ENCODE data around the gene CDCP1.

Gene CDCP1, protein sequence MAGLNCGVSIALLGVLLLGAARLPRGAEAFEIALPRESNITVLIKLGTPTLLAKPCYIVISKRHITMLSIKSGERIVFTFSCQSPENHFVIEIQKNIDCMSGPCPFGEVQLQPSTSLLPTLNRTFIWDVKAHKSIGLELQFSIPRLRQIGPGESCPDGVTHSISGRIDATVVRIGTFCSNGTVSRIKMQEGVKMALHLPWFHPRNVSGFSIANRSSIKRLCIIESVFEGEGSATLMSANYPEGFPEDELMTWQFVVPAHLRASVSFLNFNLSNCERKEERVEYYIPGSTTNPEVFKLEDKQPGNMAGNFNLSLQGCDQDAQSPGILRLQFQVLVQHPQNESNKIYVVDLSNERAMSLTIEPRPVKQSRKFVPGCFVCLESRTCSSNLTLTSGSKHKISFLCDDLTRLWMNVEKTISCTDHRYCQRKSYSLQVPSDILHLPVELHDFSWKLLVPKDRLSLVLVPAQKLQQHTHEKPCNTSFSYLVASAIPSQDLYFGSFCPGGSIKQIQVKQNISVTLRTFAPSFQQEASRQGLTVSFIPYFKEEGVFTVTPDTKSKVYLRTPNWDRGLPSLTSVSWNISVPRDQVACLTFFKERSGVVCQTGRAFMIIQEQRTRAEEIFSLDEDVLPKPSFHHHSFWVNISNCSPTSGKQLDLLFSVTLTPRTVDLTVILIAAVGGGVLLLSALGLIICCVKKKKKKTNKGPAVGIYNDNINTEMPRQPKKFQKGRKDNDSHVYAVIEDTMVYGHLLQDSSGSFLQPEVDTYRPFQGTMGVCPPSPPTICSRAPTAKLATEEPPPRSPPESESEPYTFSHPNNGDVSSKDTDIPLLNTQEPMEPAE

DNA sequence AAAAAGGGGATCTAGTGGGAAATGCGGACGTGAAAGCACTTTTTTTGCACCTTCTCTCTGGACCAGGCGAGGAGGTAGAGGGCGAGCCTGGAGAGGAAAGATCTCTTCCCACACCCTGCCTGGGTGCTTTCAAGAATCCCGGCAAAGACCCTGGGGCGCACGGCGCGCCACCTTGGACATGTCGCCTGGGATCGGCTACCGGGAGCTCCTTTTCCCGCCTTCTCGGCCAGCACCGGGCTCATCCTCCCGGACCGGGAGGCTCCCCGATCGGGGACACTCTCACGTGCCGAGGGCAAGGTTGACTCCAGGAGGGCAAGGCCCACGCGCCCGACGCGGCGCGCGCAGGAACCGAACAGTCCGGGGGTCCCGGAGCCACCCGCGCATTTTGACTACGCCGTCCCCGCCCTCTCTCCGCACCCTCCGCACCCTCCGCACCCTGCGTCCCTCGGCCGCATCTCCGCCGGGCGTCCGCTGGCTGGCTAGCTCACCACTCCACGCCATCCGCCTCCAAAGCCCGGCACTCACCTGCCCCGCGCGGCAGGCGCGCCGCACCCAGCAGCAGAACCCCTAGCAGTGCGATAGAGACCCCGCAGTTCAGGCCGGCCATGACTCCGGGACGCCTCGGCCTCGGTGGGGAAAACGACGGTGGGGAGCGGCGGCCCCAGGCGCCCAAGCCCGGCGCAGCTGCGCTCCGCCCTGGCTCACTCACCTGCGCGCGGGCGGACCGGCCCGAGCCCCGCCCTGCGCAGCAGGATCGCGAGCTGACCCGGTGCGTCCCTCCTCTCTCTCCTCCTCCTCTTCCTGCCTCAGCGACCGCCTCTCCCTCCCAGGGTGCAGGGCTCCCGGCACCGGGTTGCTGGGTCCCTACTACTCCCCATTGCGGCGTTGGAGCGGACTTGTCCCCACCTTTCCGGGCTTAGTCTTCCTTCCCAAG, at the start of gene CDCP1:
CDCP1 (minus strand) TSS at position 698 of the 934 bp plus-strand sequence; CDS start at position 607, 91 bp downstream.
- DNase-seq (ENCODE audit: low read depth in 2 of 2) = no peak

DNA sequence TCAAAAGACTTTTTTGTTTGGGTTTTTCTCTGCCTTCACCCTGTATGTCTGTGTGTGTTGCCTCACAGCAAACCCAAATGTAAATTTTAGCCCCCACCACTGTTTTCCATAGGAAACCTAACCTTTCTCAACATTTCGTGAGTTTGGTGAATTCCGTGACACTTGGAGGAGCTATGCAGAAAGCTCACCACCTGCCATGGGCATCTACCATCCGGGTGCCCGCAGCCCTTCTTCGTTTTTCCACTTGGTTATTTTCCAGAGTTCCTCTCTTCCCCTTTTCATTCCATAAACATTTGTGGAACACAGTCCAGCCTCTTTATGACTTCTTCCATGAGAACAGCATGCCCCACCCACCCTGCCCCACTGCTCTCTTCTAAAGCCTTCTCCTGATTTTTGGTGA, 48.6 kb upstream of the CDCP1 start:
- DNase-seq (ENCODE audit: low read depth in 2 of 2) = no peak

DNA sequence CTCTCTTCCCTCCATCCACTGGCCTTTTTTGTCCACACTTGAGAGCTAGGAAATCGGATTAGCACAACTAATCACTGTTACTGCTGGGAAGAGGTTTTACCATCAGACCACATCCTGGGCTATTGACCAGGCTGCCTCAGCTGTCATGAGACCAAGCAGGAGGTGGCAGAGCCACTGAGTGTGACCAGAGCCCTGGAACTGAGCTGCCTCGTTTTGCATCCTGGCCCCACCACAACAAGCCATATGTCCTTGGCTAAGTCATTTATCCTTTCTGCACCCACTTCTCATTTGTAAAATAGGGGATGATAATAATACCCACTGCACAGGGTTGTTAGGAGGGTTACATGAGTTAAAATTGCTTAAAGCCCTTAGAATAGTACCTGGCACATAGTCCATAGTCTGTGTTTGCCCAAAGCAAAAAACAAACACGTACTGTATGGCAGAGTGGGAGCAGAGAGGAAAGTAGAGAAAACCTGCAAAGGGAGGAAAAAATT, 45.8 kb upstream of the CDCP1 start:
- no peak for DNase-seq (ENCODE audit: low read depth in 2 of 2)

DNA sequence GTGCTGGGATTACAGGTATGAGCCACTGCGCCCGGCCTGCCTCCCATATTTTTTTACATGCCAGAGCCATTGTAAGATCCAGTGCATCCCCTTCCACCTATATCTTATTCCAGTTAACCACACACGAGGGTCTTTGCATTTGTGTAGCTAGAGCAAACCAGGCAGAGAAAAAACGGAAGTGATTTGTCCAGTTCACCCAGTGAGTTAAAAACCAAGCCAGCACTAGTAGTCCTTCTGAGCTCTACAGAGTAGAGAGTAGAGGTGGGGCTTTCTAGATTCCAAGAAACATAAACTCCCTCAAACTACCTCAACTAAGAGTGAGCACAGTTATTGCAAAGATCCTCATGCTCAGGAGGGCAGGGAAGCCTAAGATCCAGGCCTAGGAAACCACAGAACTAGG, 45.2 kb upstream of the CDCP1 start:
- no peak for DNase-seq (ENCODE audit: low read depth in 2 of 2)

DNA sequence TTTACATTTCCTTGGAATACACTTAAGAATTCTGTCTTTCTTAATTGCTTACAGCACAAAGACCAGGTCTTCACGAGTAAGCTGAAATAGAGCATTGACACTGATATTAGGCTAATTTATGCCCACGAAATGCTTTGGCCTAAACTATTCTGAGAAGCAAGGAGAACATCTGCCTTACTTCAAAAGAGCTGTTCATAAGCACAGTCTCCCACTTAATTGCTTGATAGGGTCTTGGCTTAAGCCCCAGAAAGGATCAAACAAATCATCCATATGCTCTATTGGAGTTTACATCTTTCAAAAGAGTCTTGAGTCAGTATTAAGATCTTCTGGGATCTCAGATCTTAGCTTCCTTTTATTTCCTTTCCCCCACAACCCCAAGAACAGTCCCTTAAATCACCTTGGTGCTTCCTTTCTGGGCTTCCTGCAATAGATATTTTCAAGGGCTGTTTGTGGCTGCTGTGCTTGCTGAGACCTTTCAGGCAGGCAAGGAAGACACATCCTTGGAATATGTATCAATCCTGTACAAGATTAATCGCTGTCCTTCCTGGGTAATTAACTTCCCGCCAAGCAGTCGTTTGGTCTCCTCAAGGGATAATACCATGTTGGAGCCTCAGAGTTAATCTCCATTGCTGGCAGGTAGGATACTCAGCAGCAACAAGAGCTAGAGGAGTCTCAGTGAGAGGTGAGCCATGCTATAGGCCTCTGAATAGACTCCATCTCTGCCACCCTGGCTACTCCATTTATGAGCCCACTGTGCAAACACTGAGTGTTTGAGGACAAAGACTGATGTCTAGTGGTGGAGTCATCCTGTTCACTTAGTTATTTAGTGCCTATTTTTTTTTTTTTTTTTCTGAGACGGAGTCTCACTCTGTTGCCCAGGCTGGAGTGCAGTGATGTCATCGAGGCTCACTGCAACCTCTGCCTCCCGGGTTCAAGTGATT, 42.8 kb upstream of the CDCP1 start:
- DNase-seq (ENCODE audit: low read depth in 2 of 2) = no peak

DNA sequence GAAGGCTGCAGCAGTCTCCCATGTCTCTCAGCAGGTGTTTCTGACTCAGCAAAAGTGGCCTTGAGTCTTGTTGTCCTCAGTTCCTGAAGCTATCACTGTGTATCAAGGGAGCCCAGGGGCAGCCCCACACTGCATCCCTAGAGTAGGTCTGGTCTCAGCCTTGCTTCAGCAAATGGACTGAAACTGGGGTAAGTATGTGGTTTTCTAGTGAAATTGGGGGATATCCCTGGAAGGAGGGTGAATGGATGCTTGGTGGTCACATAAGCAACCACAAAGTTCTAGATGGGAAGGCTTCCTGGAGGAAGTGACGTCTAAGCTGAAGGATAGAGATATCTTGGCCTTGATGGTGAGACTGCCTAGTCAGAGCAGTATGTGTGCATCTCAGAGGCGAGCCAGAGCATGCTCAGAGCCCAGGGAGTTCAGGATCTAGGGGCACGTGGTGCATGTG, 41.5 kb upstream of the CDCP1 start:
- no peak for DNase-seq (ENCODE audit: low read depth in 2 of 2)

DNA sequence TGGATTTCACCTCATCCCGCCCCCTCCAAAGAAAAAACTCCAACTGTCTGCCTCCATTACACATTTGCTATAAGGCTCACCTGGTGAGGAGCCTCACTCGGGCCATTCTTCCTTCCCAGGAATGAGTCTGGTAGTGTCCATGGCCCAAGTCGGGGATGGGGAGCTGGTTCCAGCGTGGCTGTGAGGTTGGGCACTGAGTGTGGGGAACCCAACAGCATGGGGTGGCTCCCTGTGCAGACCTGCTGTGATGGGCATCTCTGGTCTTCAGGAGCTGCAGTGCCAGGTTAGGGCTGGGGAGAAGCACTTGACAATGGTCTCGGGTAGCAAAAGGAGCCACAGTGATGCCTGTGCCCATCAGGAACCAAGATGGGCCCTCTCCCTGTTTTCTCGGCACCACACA, 40.7 kb upstream of the CDCP1 start:
- no peak for DNase-seq (ENCODE audit: low read depth in 2 of 2)

DNA sequence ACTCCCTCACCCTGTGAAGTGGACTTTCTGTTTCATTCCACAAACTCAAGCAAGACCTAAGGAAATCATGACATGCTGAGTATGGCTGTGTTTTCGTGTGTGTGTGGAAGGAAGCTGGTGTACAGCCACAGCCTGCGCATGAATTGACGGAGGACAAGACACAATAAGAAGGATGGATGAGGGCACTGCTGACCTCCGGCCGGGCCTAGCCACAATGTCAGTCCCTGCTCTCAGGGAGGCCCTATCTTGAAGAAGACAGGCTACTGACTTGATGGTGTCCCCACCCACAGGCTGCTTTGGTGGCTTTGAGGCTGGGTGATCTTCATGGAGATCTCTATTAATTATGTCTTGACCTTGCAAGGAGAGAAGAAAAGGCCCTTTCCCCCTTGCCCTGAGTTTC, 39.3 kb upstream of the CDCP1 start:
- no peak for DNase-seq (ENCODE audit: low read depth in 2 of 2)

DNA sequence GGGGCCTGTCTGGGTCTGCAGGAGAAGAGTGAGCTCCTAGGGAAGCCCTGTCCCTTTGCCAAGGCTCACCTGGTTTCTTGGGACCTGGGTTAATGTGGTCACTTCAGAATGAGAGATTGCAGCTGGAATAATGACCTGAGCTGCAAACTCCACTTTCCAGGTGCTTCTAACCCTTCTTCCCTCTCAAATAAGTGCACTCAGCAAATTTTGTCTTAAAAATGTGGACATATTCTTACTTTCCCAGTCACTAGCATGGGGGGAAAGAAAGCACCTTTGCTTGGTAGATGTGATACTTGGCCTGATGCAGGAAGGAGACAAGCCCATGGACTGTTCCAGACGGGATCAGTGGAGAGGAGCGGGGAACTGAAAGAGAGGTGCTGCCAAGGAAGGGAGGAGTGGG, 38.9 kb upstream of the CDCP1 start:
- no peak for DNase-seq (ENCODE audit: low read depth in 2 of 2)

DNA sequence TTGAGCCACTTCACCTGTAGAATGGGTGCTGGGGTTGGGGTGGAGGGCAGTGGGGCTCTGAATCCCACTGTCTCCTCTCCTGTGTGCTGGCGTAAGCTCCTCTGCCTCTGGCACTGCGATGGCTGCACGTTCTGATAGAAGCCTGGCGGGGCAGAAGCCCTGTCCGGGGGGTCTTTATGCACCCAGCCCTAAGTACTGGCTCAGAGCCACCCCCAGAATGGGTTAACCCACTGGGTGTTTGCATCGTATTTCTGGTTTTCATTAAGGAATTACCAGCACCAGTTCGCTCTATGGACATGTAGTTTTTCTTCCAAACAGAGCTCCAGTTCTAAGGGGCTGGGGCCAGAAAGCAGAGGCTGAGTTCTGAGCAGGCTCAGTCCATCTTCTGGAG, 37.7 kb upstream of the CDCP1 start:
- DNase-seq (ENCODE audit: low read depth in 2 of 2) = no peak

DNA sequence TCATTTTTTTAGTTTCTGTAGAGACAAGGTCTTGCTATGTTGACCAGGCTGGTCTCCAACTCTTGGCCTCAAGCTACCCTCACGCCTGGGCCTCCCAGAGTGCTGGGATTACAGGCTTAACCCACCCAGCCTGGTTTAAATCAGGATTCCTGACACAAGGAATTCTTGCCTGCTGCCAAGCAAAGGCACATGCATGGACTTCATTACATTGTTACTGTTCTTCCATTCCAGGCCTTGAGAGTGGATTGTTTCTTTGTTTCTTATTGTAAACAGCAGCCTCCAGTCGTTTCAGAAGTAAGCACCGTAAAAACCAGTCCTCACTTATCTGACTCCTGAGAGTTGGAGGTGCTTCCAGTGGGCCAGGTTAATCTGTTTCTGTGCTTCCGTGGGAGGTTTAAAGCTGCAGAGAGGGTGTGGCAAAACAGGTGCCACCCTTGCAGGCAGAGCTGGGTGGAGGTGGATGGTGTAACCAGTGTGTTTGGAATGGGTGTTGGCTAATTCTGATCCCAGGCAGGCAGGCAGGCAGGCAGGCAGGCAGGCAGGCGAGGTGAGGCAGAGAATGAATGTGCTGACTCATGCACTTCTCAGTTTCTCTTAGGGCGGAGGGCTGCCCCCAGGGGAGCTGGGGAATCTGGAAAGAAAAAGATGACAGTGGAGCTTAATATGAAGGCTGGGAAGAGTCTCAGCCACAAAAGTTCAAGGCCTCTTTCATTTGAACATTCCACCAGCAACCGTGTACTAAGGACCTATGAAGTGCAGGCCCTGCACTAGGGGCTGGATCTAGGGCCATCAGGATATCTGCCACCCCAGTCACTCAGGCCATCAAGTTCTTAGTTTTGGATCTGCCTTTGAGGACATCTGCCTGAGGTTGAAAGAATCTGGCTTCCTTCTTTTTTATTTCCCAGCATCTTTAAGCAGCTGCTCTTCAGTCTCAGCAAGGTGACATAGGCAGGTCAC, 37.0 kb upstream of the CDCP1 start:
- no peak for DNase-seq (ENCODE audit: low read depth in 2 of 2)

DNA sequence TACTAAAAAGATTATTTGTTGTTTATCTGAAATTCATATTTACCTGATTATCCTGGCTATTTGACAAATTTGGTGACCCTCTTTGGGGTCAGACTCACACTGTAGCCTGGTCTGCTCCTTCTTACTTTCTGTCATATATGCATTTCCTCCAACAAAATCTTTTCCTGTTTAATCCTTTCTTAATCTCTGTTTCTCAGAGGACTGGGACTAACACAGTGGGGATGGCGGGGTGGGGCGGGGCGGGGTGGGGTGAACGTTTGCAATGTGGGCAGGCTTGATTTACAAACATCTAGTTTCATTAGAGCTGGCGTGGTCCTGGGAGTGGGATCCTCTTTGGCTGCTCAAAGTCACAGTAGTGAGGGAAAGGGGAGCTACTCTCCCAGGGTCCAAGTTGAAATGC, 35.3 kb upstream of the CDCP1 start:
- DNase-seq (ENCODE audit: low read depth in 2 of 2) = no peak

DNA sequence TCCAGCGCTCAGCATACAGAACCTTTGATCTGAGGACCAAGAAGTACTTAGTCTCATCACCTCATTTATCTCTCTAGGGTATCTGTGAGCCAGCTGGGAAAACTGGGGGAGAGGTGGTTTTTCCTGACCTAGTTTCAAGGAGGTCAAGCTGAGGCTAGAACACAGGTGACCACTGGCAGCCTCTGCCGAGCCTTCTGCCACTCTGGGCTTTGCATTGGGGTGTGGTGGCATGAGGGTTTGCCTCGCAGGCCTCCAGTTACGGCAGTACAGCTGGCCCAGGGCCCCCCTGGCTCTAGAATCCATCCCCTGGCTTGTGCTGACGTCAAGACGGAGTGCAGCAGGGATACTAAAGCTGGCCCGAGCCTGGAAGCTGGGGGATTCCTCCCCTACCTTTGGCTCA, 34.7 kb upstream of the CDCP1 start:
- DNase-seq (ENCODE audit: low read depth in 2 of 2) = no peak

DNA sequence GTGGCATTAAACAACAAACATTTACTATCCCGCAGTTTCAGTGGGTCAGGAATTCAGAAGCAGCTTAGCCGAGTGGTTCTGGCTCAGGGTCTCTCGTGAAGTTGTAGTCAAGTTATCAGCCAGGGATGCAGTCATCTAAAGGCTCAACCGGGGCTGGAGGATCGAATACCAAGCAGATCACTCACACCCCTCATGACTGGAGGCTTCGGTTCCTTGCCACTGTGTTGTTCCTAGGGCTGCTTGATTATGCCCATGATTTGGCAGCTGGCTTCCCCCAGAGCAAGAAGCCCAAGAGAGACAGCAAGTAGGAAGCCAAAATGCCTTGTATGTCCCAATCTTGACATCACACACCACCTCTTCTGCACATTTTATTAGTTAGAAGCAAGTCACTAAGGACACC, 33.9 kb upstream of the CDCP1 start:
- no peak for DNase-seq (ENCODE audit: low read depth in 2 of 2)

DNA sequence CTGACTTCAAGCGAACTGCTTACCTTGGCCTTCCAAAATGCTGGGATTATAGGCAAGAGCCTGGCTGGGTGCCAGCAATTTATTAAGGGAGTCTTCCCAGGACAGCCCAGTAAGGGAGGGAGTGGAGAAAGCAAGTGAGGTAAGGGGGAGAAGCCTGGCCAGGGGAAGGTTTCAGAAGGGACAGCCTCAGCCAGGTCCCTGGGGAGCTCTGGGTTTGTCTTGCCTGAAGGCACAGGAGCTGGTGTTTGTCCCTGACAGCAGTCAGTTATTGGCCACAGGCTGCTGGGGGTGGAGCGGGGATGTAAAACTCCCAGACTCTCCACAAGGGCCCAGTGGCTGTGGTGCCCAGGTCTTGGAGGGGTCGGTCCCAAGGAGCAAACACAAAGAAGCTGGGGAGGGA, 33.0 kb upstream of the CDCP1 start:
- DNase-seq (ENCODE audit: low read depth in 2 of 2) = no peak

DNA sequence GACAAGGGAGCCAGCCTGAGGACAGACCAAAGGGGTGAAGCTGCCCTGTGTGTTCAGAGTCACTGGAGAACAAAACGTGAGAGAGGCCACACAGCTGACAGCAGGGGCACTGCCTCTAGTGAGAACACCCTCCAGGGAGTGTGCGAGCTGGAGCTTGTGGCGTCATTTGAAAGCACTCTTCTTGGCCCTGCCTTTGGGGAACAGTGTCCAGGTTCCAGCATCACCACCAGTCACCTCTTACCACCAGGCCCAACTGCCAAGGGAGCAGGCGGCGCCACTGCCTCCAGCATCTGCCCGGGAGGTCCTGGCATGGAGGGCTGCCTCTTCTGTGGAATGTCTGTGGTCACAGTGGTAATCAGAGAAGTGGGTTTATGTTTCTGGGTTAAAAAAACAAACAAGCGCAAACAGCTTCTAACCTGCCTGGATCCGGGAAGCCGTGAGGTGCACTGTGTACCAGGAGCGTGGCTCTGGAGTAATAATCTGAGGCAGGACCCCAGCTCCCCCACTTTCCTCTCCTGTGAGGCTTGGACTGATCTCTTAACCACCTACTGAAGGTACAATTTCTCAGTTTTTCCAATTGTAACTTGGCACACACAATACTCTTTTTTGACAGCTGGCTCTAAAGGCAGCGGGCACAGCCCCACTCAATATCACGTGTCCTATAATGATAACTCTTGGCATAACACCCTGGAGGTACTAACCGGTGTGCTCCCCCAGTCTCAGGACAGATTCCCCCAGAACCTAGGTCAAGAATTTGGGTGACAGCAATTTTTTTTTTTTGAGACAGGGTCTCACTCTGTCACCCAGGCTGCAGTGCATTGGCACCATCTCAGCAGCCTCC, 32.2 kb upstream of the CDCP1 start:
- DNase-seq (ENCODE audit: low read depth in 2 of 2) = no peak

DNA sequence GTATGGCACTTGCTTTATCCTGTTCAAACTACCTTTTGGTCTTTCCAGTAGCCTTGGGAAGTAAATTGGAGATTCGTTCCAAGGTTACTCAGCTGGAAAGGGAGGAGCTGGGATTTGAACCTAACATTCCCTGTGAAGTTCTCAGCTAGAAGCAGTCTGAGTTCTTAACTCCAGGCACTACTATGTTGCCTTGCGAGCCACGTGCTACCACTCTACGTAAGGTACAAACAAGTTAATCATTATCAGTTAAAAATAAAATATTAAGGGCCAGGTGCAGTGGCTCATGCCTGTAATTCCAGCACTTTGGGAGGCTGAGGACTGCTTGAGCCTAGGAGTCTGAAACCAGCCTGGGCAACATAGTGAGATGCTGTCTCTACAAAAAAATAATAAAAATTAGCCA, 30.7 kb upstream of the CDCP1 start:
- DNase-seq (ENCODE audit: low read depth in 2 of 2) = no peak

DNA sequence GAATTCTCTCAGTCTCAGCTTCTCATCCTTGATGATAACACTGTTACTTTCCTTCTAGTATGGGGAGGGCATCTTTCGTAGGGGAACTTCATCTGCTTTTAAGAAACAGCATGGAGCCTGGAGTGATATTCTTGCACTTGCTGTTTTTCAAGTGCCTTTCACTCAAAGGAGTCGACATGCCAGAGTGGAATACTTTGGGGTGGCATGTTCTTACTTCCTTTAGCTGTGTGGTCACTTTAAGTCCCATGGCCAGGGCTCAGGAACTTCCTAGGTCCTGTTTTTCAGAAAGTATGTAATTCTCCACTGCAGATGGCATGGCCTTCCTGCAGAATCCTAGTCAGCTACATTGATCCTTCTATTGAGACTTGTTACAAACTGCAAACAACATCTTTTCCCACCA, 28.1 kb upstream of the CDCP1 start:
- DNase-seq (ENCODE audit: low read depth in 2 of 2) = no peak

DNA sequence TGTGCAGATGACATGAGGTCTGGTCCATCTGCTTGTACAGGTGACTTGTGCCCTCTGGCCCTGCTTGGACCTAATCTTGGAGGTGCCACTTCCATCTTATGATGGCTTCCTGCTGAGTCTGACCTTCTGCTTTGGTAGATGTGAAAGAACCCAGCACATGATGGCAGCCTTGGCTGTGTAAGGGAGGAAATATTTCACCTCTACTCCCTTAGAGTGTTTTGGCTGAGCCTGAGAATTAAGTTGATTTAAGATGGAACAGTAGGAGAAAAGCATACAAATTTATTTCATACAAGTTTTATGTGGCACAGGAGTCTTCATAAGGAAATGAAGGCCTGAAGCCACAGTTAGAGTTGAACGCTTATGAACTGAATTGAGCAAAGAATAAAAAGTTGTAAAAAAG, 27.6 kb upstream of the CDCP1 start:
- no peak for DNase-seq (ENCODE audit: low read depth in 2 of 2)

Measured in stimulated activated CD8-positive, alpha-beta memory T cell treated with anti-CD3 and anti-CD28 coated beads, Interleukin-2, amount 100 ng/mL, for 48 hours (primary cell).